ENCODE measurements around the gene RPS24. TPM values are rescaled to one million over a fixed set of nuclear protein-coding genes. Genes with fewer than 3 reads are reported as not detected.

The RPS24 gene
- total RNA-seq, 1 experiment from 2014 or later, result 2,812 TPM

GRCh38 chr10:78042058-78042751 is 8.5 kb downstream of the RPS24 start:
- Histone ChIP-seq H3K36me3 (ENCODE audit: insufficient read depth, low read length) (peaks cover 45% of the 10 kb centered on the region), H4K20me1 (ENCODE audit: insufficient read depth, low read depth, low read length) (peaks cover 54% of the 10 kb centered on the region), H3K4me1 (ENCODE audit: low read length) (peaks cover 49% of the 10 kb centered on the region)

GRCh38 chr10:78042752-78043104 is 9.1 kb downstream of the RPS24 start:
- DNase-seq, result no peak
- Histone ChIP-seq H3K4me1 (ENCODE audit: low read length) (peaks cover 44% of the 10 kb centered on the region), H4K20me1 (ENCODE audit: insufficient read depth, low read depth, low read length) (peaks cover 49% of the 10 kb centered on the region), H3K4me3 (ENCODE audit: low read length) (no peak overlapping the region), H3K9me3 (ENCODE audit: low read length) (no peaks in the 10 kb centered on the region), H3K9me2 (replicated peaks; ENCODE audit: insufficient read depth, low read length) (no peaks in the 10 kb centered on the region), H3K27ac (ENCODE audit: low read length) (no peak overlapping the region), H3K9ac (ENCODE audit: low read length) (no peak overlapping the region), H3K79me2 (ENCODE audit: low read length) (no peaks in the 10 kb centered on the region), H3K4me2 (ENCODE audit: low read depth, low read length, poor library complexity, severe bottlenecking) (no peak overlapping the region), H2AFZ (ENCODE audit: low read length) (no peak overlapping the region), H3K36me3 (ENCODE audit: insufficient read depth, low read length) (peaks cover 40% of the 10 kb centered on the region), H3K27me3 (ENCODE audit: low read length) (no peaks in the 10 kb centered on the region)

More at GRCh38 chr10:78042058-78042751, 8.5 kb downstream of the RPS24 start:
- no peaks in the 10 kb centered on the region for H3K79me2 ChIP-seq (ENCODE audit: low read length)
- H3K4me2 ChIP-seq (ENCODE audit: low read depth, low read length, poor library complexity, severe bottlenecking), result no peak overlapping the region
- H3K9me3 ChIP-seq (ENCODE audit: low read length), result no peaks in the 10 kb centered on the region
- H3K4me3 ChIP-seq (ENCODE audit: low read length), result no peak overlapping the region
- H3K27me3 ChIP-seq (ENCODE audit: low read length), result no peaks in the 10 kb centered on the region
- peak overlapping the region; percentile 13 for H3K27ac ChIP-seq (ENCODE audit: low read length)
- DNase-seq, result peak; percentile 56
- H2AFZ ChIP-seq (ENCODE audit: low read length), result no peak overlapping the region
- no peaks in the 10 kb centered on the region for H3K9me2 ChIP-seq (replicated peaks; ENCODE audit: insufficient read depth, low read length)
- no peak overlapping the region for H3K9ac ChIP-seq (ENCODE audit: low read length)

- Histone ChIP-seq H4K20me1 (ENCODE audit: insufficient read depth, low read depth, low read length) (peaks cover 37% of the 10 kb centered on the region), H3K9ac (ENCODE audit: low read length) (no peak overlapping the region), H3K4me3 (ENCODE audit: low read length) (no peak overlapping the region), H2AFZ (ENCODE audit: low read length) (no peak overlapping the region), H3K36me3 (ENCODE audit: insufficient read depth, low read length) (peaks cover 27% of the 10 kb centered on the region), H3K4me2 (ENCODE audit: low read depth, low read length, poor library complexity, severe bottlenecking) (no peak overlapping the region), H3K9me2 (replicated peaks; ENCODE audit: insufficient read depth, low read length) (no peaks in the 10 kb centered on the region), H3K4me1 (ENCODE audit: low read length) (peaks cover 32% of the 10 kb centered on the region), H3K79me2 (ENCODE audit: low read length) (no peaks in the 10 kb centered on the region), H3K9me3 (ENCODE audit: low read length) (no peaks in the 10 kb centered on the region), H3K27ac (ENCODE audit: low read length) (no peak overlapping the region), H3K27me3 (ENCODE audit: low read length) (no peaks in the 10 kb centered on the region)
- peak; percentile 66 for DNase-seq
Observed at GRCh38 chr10:78044179-78044578, 10.5 kb downstream of the RPS24 start.

GRCh38 chr10:78044699-78045098 is 11.0 kb downstream of the RPS24 start:
- Histone ChIP-seq H3K27me3 (ENCODE audit: low read length) (no peaks in the 10 kb centered on the region), H3K4me2 (ENCODE audit: low read depth, low read length, poor library complexity, severe bottlenecking) (no peak overlapping the region), H3K9me3 (ENCODE audit: low read length) (no peaks in the 10 kb centered on the region), H3K9ac (ENCODE audit: low read length) (no peak overlapping the region), H3K4me1 (ENCODE audit: low read length) (peaks cover 26% of the 10 kb centered on the region), H3K79me2 (ENCODE audit: low read length) (no peaks in the 10 kb centered on the region), H2AFZ (ENCODE audit: low read length) (no peak overlapping the region), H3K4me3 (ENCODE audit: low read length) (no peak overlapping the region), H3K27ac (ENCODE audit: low read length) (no peak overlapping the region), H3K9me2 (replicated peaks; ENCODE audit: insufficient read depth, low read length) (no peaks in the 10 kb centered on the region), H4K20me1 (ENCODE audit: insufficient read depth, low read depth, low read length) (peaks cover 31% of the 10 kb centered on the region), H3K36me3 (ENCODE audit: insufficient read depth, low read length) (peaks cover 22% of the 10 kb centered on the region)
- no peak for DNase-seq

- Histone ChIP-seq H3K9me3 (ENCODE audit: low read length) (no peaks in the 10 kb centered on the region), H3K36me3 (ENCODE audit: insufficient read depth, low read length) (peaks cover 16% of the 10 kb centered on the region), H4K20me1 (ENCODE audit: insufficient read depth, low read depth, low read length) (peaks cover 27% of the 10 kb centered on the region), H3K79me2 (ENCODE audit: low read length) (no peaks in the 10 kb centered on the region), H3K27me3 (ENCODE audit: low read length) (no peaks in the 10 kb centered on the region), H3K4me1 (ENCODE audit: low read length) (peaks cover 21% of the 10 kb centered on the region), H3K9ac (ENCODE audit: low read length) (no peak overlapping the region), H3K27ac (ENCODE audit: low read length) (no peak overlapping the region), H3K4me2 (ENCODE audit: low read depth, low read length, poor library complexity, severe bottlenecking) (no peak overlapping the region), H3K4me3 (ENCODE audit: low read length) (no peak overlapping the region), H2AFZ (ENCODE audit: low read length) (no peak overlapping the region), H3K9me2 (replicated peaks; ENCODE audit: insufficient read depth, low read length) (no peaks in the 10 kb centered on the region)
- DNase-seq, result peak; percentile 63
Observed at GRCh38 chr10:78045237-78045636, 11.6 kb downstream of the RPS24 start.

- no peaks in the 10 kb centered on the region for H3K27me3 ChIP-seq (ENCODE audit: low read length)
- no peak overlapping the region for H3K27ac ChIP-seq (ENCODE audit: low read length)
- H4K20me1 ChIP-seq (ENCODE audit: insufficient read depth, low read depth, low read length), result peaks cover 21% of the 10 kb centered on the region
- no peak overlapping the region for H3K9ac ChIP-seq (ENCODE audit: low read length)
- no peaks in the 10 kb centered on the region for H3K79me2 ChIP-seq (ENCODE audit: low read length)
- H3K9me3 ChIP-seq (ENCODE audit: low read length), result no peaks in the 10 kb centered on the region
- no peaks in the 10 kb centered on the region for H3K9me2 ChIP-seq (replicated peaks; ENCODE audit: insufficient read depth, low read length)
- no peak for DNase-seq
- H3K4me1 ChIP-seq (ENCODE audit: low read length), result peaks cover 15% of the 10 kb centered on the region
- no peak overlapping the region for H3K4me3 ChIP-seq (ENCODE audit: low read length)
- no peak overlapping the region for H2AFZ ChIP-seq (ENCODE audit: low read length)
- H3K36me3 ChIP-seq (ENCODE audit: insufficient read depth, low read length), result peaks cover 10% of the 10 kb centered on the region
- no peak overlapping the region for H3K4me2 ChIP-seq (ENCODE audit: low read depth, low read length, poor library complexity, severe bottlenecking)
Observed at GRCh38 chr10:78045856-78046255, 12.2 kb downstream of the RPS24 start.

GRCh38 chr10:78046711-78047269 is 13.1 kb downstream of the RPS24 start:
- peaks cover under 1% of the 10 kb centered on the region; the same call in 1 of the 2 replicates for H3K36me3 ChIP-seq (ENCODE audit: insufficient read depth, low read length)
- no peak overlapping the region for H3K4me3 ChIP-seq (ENCODE audit: low read length)
- peaks cover 6% of the 10 kb centered on the region for H3K4me1 ChIP-seq (ENCODE audit: low read length)
- no peaks in the 10 kb centered on the region for H3K9me3 ChIP-seq (ENCODE audit: low read length)
- H3K79me2 ChIP-seq (ENCODE audit: low read length), result no peaks in the 10 kb centered on the region
- peak; percentile 47 for DNase-seq
- H3K4me2 ChIP-seq (ENCODE audit: low read depth, low read length, poor library complexity, severe bottlenecking), result no peak overlapping the region
- no peaks in the 10 kb centered on the region for H3K9me2 ChIP-seq (replicated peaks; ENCODE audit: insufficient read depth, low read length)
- no peaks in the 10 kb centered on the region for H3K27me3 ChIP-seq (ENCODE audit: low read length)
- no peak overlapping the region for H3K27ac ChIP-seq (ENCODE audit: low read length)
- no peak overlapping the region for H3K9ac ChIP-seq (ENCODE audit: low read length)
- no peak overlapping the region for H2AFZ ChIP-seq (ENCODE audit: low read length)
- peaks cover 13% of the 10 kb centered on the region for H4K20me1 ChIP-seq (ENCODE audit: insufficient read depth, low read depth, low read length)

- no peak overlapping the region for H2AFZ ChIP-seq (ENCODE audit: low read length)
- no peaks in the 10 kb centered on the region for H3K27me3 ChIP-seq (ENCODE audit: low read length)
- H3K4me3 ChIP-seq (ENCODE audit: low read length), result no peak overlapping the region
- no peak overlapping the region for H3K9ac ChIP-seq (ENCODE audit: low read length)
- H3K27ac ChIP-seq (ENCODE audit: low read length), result no peak overlapping the region
- DNase-seq, result peak; percentile 93
- H3K79me2 ChIP-seq (ENCODE audit: low read length), result no peaks in the 10 kb centered on the region
- no peak overlapping the region for H3K4me2 ChIP-seq (ENCODE audit: low read depth, low read length, poor library complexity, severe bottlenecking)
- H3K4me1 ChIP-seq (ENCODE audit: low read length), result no peaks in the 10 kb centered on the region; the same call in 1 of the 2 replicates
- H3K9me3 ChIP-seq (ENCODE audit: low read length), result no peaks in the 10 kb centered on the region
- peaks cover 7% of the 10 kb centered on the region for H4K20me1 ChIP-seq (ENCODE audit: insufficient read depth, low read depth, low read length)
- H3K9me2 ChIP-seq (replicated peaks; ENCODE audit: insufficient read depth, low read length), result no peaks in the 10 kb centered on the region
- no peaks in the 10 kb centered on the region for H3K36me3 ChIP-seq (ENCODE audit: insufficient read depth, low read length)
Observed at GRCh38 chr10:78047314-78047891, 13.7 kb downstream of the RPS24 start.
